Kidney (tissue), 14 donors: ENCODE measurements around the gene ACP7. TPM values are rescaled to one million over a fixed set of nuclear protein-coding genes. Genes with fewer than 3 reads are reported as not detected.

ENCODE experiments used
- DNase-seq, 5 donors: peaks; one replicate each; pipeline ENCODE4 v3.0.0-alpha.2; 2013 to 2020
- FAIRE-seq: peaks from 2 replicates; lab custom pipeline; 2012; peaks lifted over from hg19 to GRCh38; lab: Jason Lieb, UNC
- H3K27ac ChIP-seq, 2 donors: one replicate each; pipeline ENCODE4 v1.7.0; 2013; ENCODE audit warnings: low read depth in 2 of 2, low read length in 2 of 2, inconsistent platforms in 1 of 2
- H3K27me3 ChIP-seq: one replicate; pipeline ENCODE4 v1.7.1; 2013; ENCODE audit warnings: low read length, inconsistent platforms; ENCODE audit not compliant: control insufficient read depth, insufficient read depth
- H3K36me3 ChIP-seq, 3 donors: one replicate each; pipeline versions ENCODE4 v1.7.0 to v1.7.1; 2013; ENCODE audit warnings: low read length in 3 of 3, control low read depth in 1 of 3, inconsistent platforms in 1 of 3; ENCODE audit not compliant: insufficient read depth in 3 of 3, control insufficient read depth in 2 of 3
- H3K4me1 ChIP-seq, 3 donors: one replicate each; pipeline versions ENCODE4 v1.7.0 to v1.7.1; 2013; ENCODE audit warnings: low read length in 3 of 3, inconsistent platforms in 1 of 3, low read depth in 1 of 3; ENCODE audit not compliant: control insufficient read depth in 2 of 3, insufficient read depth in 2 of 3
- H3K4me3 ChIP-seq, 3 donors: one replicate each; pipeline versions ENCODE4 v1.7.0 to v1.8.1; 2013; ENCODE audit warnings: low read length in 3 of 3, control low read depth in 1 of 3, inconsistent platforms in 1 of 3
- H3K9ac ChIP-seq, 3 donors: one replicate each; pipeline versions ENCODE4 v1.7.0 to v1.7.1; 2013; ENCODE audit warnings: low read length in 3 of 3, control low read depth in 1 of 3, inconsistent platforms in 1 of 3
- H3K9me3 ChIP-seq, 3 donors: one replicate each; pipeline versions ENCODE4 v1.7.0 to v1.7.1; 2013; ENCODE audit warnings: low read length in 3 of 3, control low read depth in 1 of 3, inconsistent platforms in 1 of 3; ENCODE audit not compliant: control insufficient read depth in 2 of 3, insufficient read depth in 1 of 3
- intact Hi-C: fragments of 100-400 bp; cut with DNase I; formaldehyde crosslinking; loops from one replicate; pipeline ENCODE4 v1.11.1; 2022
- polyA plus RNA-seq: library from polyadenylated mRNA; stranded (reverse); fragments of 350-450 nt; fragmentation: Illumina TruSeq; extraction: RNeasy Lipid Tissue Mini Kit (QIAGEN cat#74804); gene quantifications from one replicate; pipeline ENCODE4 v1.2.3, GENCODE V29; 2014; ENCODE audit warnings: low read depth, low replicate concordance; ENCODE audit not compliant: insufficient read depth
- total RNA-seq: library from RNA; stranded (reverse); fragmentation: NEBNext Ultra II Directional; extraction: Animal tissue kit (Norgen Biotek cat#: 25700); gene quantifications from one replicate; pipeline ENCODE4 v1.2.1, GENCODE V29; 2021
- TF ChIP-seq, protein P1 (sequence below): IDR thresholded peaks from 3 replicates; pipeline ENCODE4 v1.5.1; 2012; ENCODE audit warnings: mild to moderate bottlenecking, moderate library complexity, borderline replicate concordance; ENCODE audit not compliant: insufficient read depth; ENCODE audit errors: extremely low read depth
- donor health status: control.
- donor health status: control.
- donor health status: control.
- donor health status: control.
- donor health status: control.
- donor health status: DM: yes; HTN: yes; CAD: no.
- donor health status: Normal renal cell carcinoma (clear cell type).

The ACP7 gene
- total and polyA plus RNA-seq, 2 donors from 2014 or later = 0.13 TPM; not detected in 1

GRCh38 chr19:39084732-39085080, 538 bp downstream of the ACP7 start:
- H3K4me3 ChIP-seq = no peak overlapping the region
- peaks cover 8% of the 10 kb centered on the region for H3K27me3 ChIP-seq
- intact Hi-C loops = no loop called here
- H3K4me1 ChIP-seq = no peaks in the 10 kb centered on the region
- H3K9ac ChIP-seq = no peak overlapping the region
- no peak overlapping the region for H3K27ac ChIP-seq
- H3K36me3 ChIP-seq = no peaks in the 10 kb centered on the region
- TF ChIP-seq, protein P1, sequence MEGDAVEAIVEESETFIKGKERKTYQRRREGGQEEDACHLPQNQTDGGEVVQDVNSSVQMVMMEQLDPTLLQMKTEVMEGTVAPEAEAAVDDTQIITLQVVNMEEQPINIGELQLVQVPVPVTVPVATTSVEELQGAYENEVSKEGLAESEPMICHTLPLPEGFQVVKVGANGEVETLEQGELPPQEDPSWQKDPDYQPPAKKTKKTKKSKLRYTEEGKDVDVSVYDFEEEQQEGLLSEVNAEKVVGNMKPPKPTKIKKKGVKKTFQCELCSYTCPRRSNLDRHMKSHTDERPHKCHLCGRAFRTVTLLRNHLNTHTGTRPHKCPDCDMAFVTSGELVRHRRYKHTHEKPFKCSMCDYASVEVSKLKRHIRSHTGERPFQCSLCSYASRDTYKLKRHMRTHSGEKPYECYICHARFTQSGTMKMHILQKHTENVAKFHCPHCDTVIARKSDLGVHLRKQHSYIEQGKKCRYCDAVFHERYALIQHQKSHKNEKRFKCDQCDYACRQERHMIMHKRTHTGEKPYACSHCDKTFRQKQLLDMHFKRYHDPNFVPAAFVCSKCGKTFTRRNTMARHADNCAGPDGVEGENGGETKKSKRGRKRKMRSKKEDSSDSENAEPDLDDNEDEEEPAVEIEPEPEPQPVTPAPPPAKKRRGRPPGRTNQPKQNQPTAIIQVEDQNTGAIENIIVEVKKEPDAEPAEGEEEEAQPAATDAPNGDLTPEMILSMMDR = no peak
- no peaks in the 10 kb centered on the region for H3K9me3 ChIP-seq
- FAIRE-seq (no peak), DNase-seq (no peak)

DNA sequence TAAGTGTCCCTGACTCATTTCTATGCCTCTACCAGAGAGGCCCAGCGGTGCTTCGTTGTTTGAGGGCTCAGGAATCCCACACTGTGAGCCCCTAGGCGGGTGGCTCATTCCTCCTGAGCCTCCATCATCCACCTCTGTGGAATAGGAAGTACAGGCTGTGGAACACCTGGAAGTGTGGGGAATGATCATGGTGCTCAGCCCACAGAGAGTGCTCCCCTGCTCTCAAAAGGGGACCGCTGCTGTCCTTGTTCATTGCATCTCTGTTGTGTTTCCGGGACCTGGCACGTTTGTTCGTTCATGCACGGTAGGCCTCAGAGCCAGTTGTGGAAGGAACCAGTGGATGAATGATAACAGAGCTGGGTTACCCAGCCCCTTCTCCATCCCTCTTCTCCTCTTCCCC, 1.2 kb downstream of the ACP7 start:
- Histone ChIP-seq H3K36me3 (no peaks in the 10 kb centered on the region), H3K27me3 (peaks cover 8% of the 10 kb centered on the region), H3K4me1 (no peaks in the 10 kb centered on the region), H3K27ac (no peak overlapping the region), H3K9ac (no peak overlapping the region), H3K4me3 (no peak overlapping the region), H3K9me3 (no peaks in the 10 kb centered on the region)
- intact Hi-C loops = no loop called here
- TF ChIP-seq, protein P1 = no peak
- DNase-seq (no peak), FAIRE-seq (no peak)

DNA sequence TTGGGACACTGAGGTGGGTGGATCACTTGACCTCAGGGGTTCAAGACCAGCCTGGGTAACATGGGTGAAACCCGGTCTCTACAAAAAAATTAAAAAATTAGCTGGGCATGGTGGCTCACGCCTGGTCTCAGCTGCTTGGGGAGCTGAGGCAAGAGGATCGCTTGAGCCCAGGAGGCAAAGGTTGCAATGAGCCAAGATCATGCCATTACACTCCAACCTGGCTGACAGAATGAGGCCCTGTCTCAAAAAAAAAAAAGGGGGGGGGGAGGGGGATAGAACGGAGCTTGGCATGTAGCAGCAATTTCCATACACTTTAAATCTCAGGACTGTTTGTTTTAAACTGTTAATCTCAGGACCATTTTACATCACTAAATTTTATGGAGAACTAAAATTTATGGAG, 2.2 kb downstream of the ACP7 start:
- no peaks in the 10 kb centered on the region for H3K4me1 ChIP-seq
- FAIRE-seq (no peak), DNase-seq (no peak)
- no peaks in the 10 kb centered on the region for H3K9me3 ChIP-seq
- TF ChIP-seq, protein P1 = no peak
- H3K36me3 ChIP-seq = no peaks in the 10 kb centered on the region
- no peak overlapping the region for H3K4me3 ChIP-seq
- peaks cover 8% of the 10 kb centered on the region for H3K27me3 ChIP-seq
- H3K27ac ChIP-seq = no peak overlapping the region
- no peak overlapping the region for H3K9ac ChIP-seq
- intact Hi-C loops = no loop called here
